Parathyroid adenoma (tissue), 2 donors: ENCODE results near the gene QRICH1.

ENCODE experiments used
- H2AFZ ChIP-seq: fragments of 300-600 bp; sonication (generic); one replicate; pipeline ENCODE4 v1.7.0; 2017; ENCODE audit warnings: antibody characterized with exemption, mild to moderate bottlenecking
- H3K27ac ChIP-seq: fragments of 300-600 bp; sonication (generic); one replicate; pipeline ENCODE4 v1.7.0; 2017
- H3K27me3 ChIP-seq: fragments of 300-600 bp; sonication (generic); one replicate; pipeline ENCODE4 v1.7.0; 2017; ENCODE audit warnings: low read length; ENCODE audit not compliant: control insufficient read depth, insufficient read depth
- H3K36me3 ChIP-seq: fragments of 300-600 bp; sonication (generic); one replicate; pipeline ENCODE4 v1.7.0; 2017; ENCODE audit warnings: low read length; ENCODE audit not compliant: control insufficient read depth, insufficient read depth
- H3K4me1 ChIP-seq: fragments of 300-600 bp; sonication (generic); one replicate; pipeline ENCODE4 v1.7.0; 2017; ENCODE audit warnings: control low read depth
- H3K4me2 ChIP-seq: fragments of 300-600 bp; sonication (generic); one replicate; pipeline ENCODE4 v1.7.0; 2017; ENCODE audit warnings: low read length
- H3K4me3 ChIP-seq: fragments of 300-600 bp; sonication (generic); one replicate; pipeline ENCODE4 v1.7.0; 2017; ENCODE audit warnings: low read depth, low read length
- H3K79me2 ChIP-seq: fragments of 300-600 bp; sonication (generic); one replicate; pipeline ENCODE4 v1.7.0; 2017; ENCODE audit warnings: control low read depth
- H3K9ac ChIP-seq: fragments of 300-600 bp; sonication (generic); one replicate; pipeline ENCODE4 v1.7.0; 2017; ENCODE audit warnings: mild to moderate bottlenecking
- H3K9me3 ChIP-seq: fragments of 300-600 bp; sonication (generic); one replicate; pipeline ENCODE4 v1.7.0; 2017; ENCODE audit warnings: low read length; ENCODE audit not compliant: control insufficient read depth
- CTCF ChIP-seq: fragments of 300-600 bp; sonication (generic); IDR thresholded peaks from one replicate; pipeline ENCODE4 v1.7.0; 2017; ENCODE audit warnings: antibody characterized with exemption, mild to moderate bottlenecking
- donor health status: primary hyperparathyroidism.

The QRICH1 gene

GRCh38 chr3:49021813-49022687, 71.8 kb downstream of the QRICH1 start, which contains the start of gene NDUFAF3:
TSS of gene NDUFAF3 (plus strand) at chr3:49022121. CDS start at chr3:49022145, 24 bp downstream.
- Histone ChIP-seq H3K79me2 (peaks cover 3% of the 10 kb centered on the region), H3K27me3 (no peaks in the 10 kb centered on the region), H2AFZ (peak within 1 kb of the TSS; percentile 92), H3K4me2 (peak within 1 kb of the TSS; percentile 100), H3K4me1 (peaks cover 12% of the 10 kb centered on the region), H3K36me3 (no peaks in the 10 kb centered on the region), H3K9ac (peak within 1 kb of the TSS; percentile 91), H3K4me3 (peak within 1 kb of the TSS; percentile 92), H3K27ac (peak within 1 kb of the TSS; percentile 97), H3K9me3 (no peaks in the 10 kb centered on the region)
- peak; percentile 98 for TF ChIP-seq CTCF

- H3K9me3 ChIP-seq: no peaks in the 10 kb centered on the region
- H3K4me2 ChIP-seq: peak overlapping the region; percentile 100
- peak overlapping the region; percentile 91 for H3K9ac ChIP-seq
- H3K27ac ChIP-seq: peak overlapping the region; percentile 97
- H3K4me1 ChIP-seq: peaks cover 12% of the 10 kb centered on the region
- peaks cover 3% of the 10 kb centered on the region for H3K79me2 ChIP-seq
- TF ChIP-seq CTCF: no peak
- peak overlapping the region; percentile 92 for H3K4me3 ChIP-seq
- peak overlapping the region; percentile 92 for H2AFZ ChIP-seq
- no peaks in the 10 kb centered on the region for H3K27me3 ChIP-seq
- no peaks in the 10 kb centered on the region for H3K36me3 ChIP-seq
Observed at GRCh38 chr3:49021213-49021812, 72.6 kb downstream of the QRICH1 start.

GRCh38 chr3:49020330-49021212, 73.3 kb downstream of the QRICH1 start:
- no peak for TF ChIP-seq CTCF
- Histone ChIP-seq H3K36me3 (no peaks in the 10 kb centered on the region), H3K4me2 (peak overlapping the region; percentile 100), H3K27me3 (no peaks in the 10 kb centered on the region), H3K4me1 (peaks cover 12% of the 10 kb centered on the region), H3K4me3 (peak overlapping the region; percentile 92), H3K27ac (peak overlapping the region; percentile 97), H2AFZ (peak overlapping the region; percentile 92), H3K9ac (peak overlapping the region; percentile 91), H3K9me3 (no peaks in the 10 kb centered on the region), H3K79me2 (peaks cover 3% of the 10 kb centered on the region)

GRCh38 chr3:49019941-49020329, 73.9 kb downstream of the QRICH1 start:
- TF ChIP-seq CTCF: no peak
- H3K27ac ChIP-seq: peak overlapping the region; percentile 97
- H3K4me1 ChIP-seq: peaks cover 12% of the 10 kb centered on the region
- no peaks in the 10 kb centered on the region for H3K27me3 ChIP-seq
- H3K36me3 ChIP-seq: no peaks in the 10 kb centered on the region
- H3K9ac ChIP-seq: no peak overlapping the region
- H3K4me2 ChIP-seq: peak overlapping the region; percentile 100
- H3K4me3 ChIP-seq: peak overlapping the region; percentile 92
- H3K9me3 ChIP-seq: no peaks in the 10 kb centered on the region
- H2AFZ ChIP-seq: peak overlapping the region; percentile 92
- peaks cover 3% of the 10 kb centered on the region for H3K79me2 ChIP-seq
